ENCODE measurements around the gene CEBPG.

Gene CEBPG

GRCh38 chr19:33376941-33377557 is 3.5 kb downstream of the CEBPG start:
- no peak overlapping the region for H3K4me3 ChIP-seq (ENCODE audit: low read depth, low read length)

GRCh38 chr19:33377586-33378475 is 4.3 kb downstream of the CEBPG start:
- no peak for DNase-seq (ENCODE audit: low read depth)

More at GRCh38 chr19:33376941-33377557, 3.5 kb downstream of the CEBPG start:
- no peak for DNase-seq (ENCODE audit: low read depth)
- TF ChIP-seq CTCF (IDR thresholded peaks at IDR 0.05; ENCODE audit: control insufficient read depth, extremely low read depth, insufficient read depth), result no peak

GRCh38 chr19:33379151-33379829 is 5.8 kb downstream of the CEBPG start:
- H3K4me3 ChIP-seq (ENCODE audit: low read depth, low read length), result no peak overlapping the region
- no peak for TF ChIP-seq CTCF (IDR thresholded peaks at IDR 0.05; ENCODE audit: control insufficient read depth, extremely low read depth, insufficient read depth)
- no peak for DNase-seq (ENCODE audit: low read depth)

More at GRCh38 chr19:33377586-33378475, 4.3 kb downstream of the CEBPG start:
- no peak overlapping the region for H3K4me3 ChIP-seq (ENCODE audit: low read depth, low read length)
- no peak for TF ChIP-seq CTCF (IDR thresholded peaks at IDR 0.05; ENCODE audit: control insufficient read depth, extremely low read depth, insufficient read depth)

GRCh38 chr19:33381101-33381500 is 7.6 kb downstream of the CEBPG start:
- no peak overlapping the region for H3K4me3 ChIP-seq (ENCODE audit: low read depth, low read length)
- TF ChIP-seq CTCF (IDR thresholded peaks at IDR 0.05; ENCODE audit: control insufficient read depth, extremely low read depth, insufficient read depth), result no peak
- no peak for DNase-seq (ENCODE audit: low read depth)

GRCh38 chr19:33382006-33382405 is 8.5 kb downstream of the CEBPG start:
- no peak for DNase-seq (ENCODE audit: low read depth)
- H3K4me3 ChIP-seq (ENCODE audit: low read depth, low read length), result no peak overlapping the region
- TF ChIP-seq CTCF (IDR thresholded peaks at IDR 0.05; ENCODE audit: control insufficient read depth, extremely low read depth, insufficient read depth), result no peak

GRCh38 chr19:33382982-33383381 is 9.5 kb downstream of the CEBPG start:
- DNase-seq (ENCODE audit: low read depth), result no peak
- no peak overlapping the region for H3K4me3 ChIP-seq (ENCODE audit: low read depth, low read length)
- TF ChIP-seq CTCF (IDR thresholded peaks at IDR 0.05; ENCODE audit: control insufficient read depth, extremely low read depth, insufficient read depth), result no peak
